Endodermal cell (in vitro differentiated cells): ENCODE measurements around the gene WWP2. TPM values are rescaled to one million over a fixed set of nuclear protein-coding genes. Genes with fewer than 3 reads are reported as not detected.
"Not testable (repeated sequence)": the region's sequence is repeated elsewhere in the genome, so short reads cannot be mapped to it uniquely, and the experiment has no call there.

Experiments used
- DNase-seq: peaks from one replicate; pipeline ENCODE4 v3.0.0-alpha.2; 2017
- H3K27ac ChIP-seq: 2 replicates; pipeline ENCODE4 v1.5.1; 2013; ENCODE audit warnings: mild to moderate bottlenecking, low read depth, low read length, moderate library complexity
- H3K27me3 ChIP-seq: 2 replicates; pipeline ENCODE4 v1.6.1; 2013; ENCODE audit warnings: mild to moderate bottlenecking, low read length, moderate library complexity; ENCODE audit not compliant: insufficient read depth, control insufficient read depth, poor library complexity, severe bottlenecking
- H3K36me3 ChIP-seq: 2 replicates; pipeline ENCODE4 v1.7.0; 2013; ENCODE audit warnings: mild to moderate bottlenecking, low read length, moderate library complexity; ENCODE audit not compliant: control insufficient read depth, insufficient read depth
- H3K4me1 ChIP-seq: one replicate; pipeline ENCODE4 v1.7.0; 2013; ENCODE audit warnings: low read length; ENCODE audit not compliant: control insufficient read depth, insufficient read depth
- H3K4me3 ChIP-seq: 2 replicates; pipeline ENCODE4 v1.5.1; 2013; ENCODE audit warnings: mild to moderate bottlenecking, low read length, moderate library complexity
- H3K9ac ChIP-seq: 2 replicates; pipeline ENCODE4 v1.6.1; 2013; ENCODE audit warnings: mild to moderate bottlenecking, low read length, moderate library complexity; ENCODE audit not compliant: poor library complexity, severe bottlenecking; ENCODE audit errors: extremely low read depth
- H3K9me3 ChIP-seq: 2 replicates; pipeline ENCODE4 v1.6.1; 2013; ENCODE audit warnings: mild to moderate bottlenecking, low read length, moderate library complexity; ENCODE audit not compliant: control insufficient read depth
- H3K27ac Mint-ChIP-seq: 2 replicates; pipeline ENCODE4 v1.8.0; 2020; ENCODE audit warnings: mixed read lengths
- H3K27me3 Mint-ChIP-seq: 2 replicates; pipeline ENCODE4 v1.8.0; 2021; ENCODE audit warnings: mild to moderate bottlenecking, mixed read lengths; ENCODE audit not compliant: insufficient read depth
- H3K36me3 Mint-ChIP-seq: 2 replicates; pipeline ENCODE4 v1.8.0; 2020; ENCODE audit warnings: low read depth, mixed read lengths
- H3K4me1 Mint-ChIP-seq: 2 replicates; pipeline ENCODE4 v1.8.0; 2020; ENCODE audit warnings: mixed read lengths
- H3K4me3 Mint-ChIP-seq: 2 replicates; pipeline ENCODE4 v1.8.0; 2020; ENCODE audit warnings: mild to moderate bottlenecking, moderate library complexity, mixed read lengths
- H3K9me3 Mint-ChIP-seq: 2 replicates; pipeline ENCODE4 v1.8.0; 2020; ENCODE audit warnings: mild to moderate bottlenecking, mixed read lengths
- WGBS, 2 experiments: methylation state at CpG; one replicate each; pipeline versions ENCODE4 v1.1.5 to v1.1.7; 2013; ENCODE audit warnings: missing lambda C conversion rate in 2 of 2, mixed read lengths in 1 of 2; ENCODE audit not compliant: insufficient coverage in 1 of 2, insufficient read length in 1 of 2; 5-methylcytosine and 5-hydroxymethylcytosine counted together
- total RNA-seq, 2 donors: library from RNA; stranded (reverse); fragmentation: NEBNext Ultra II Directional in 1 of 2; extraction: Animal tissue kit (Norgen Biotek cat#: 25700) in 1 of 2; gene quantifications; 2 replicates in 1 of 2; 3 replicates in 1 of 2; pipeline ENCODE4 v1.2.1, GENCODE V29; 2021
- TF ChIP-seq, protein P1 (sequence below): fragments of 200-600 bp; sonication (generic); conservative IDR thresholded peaks from 2 replicates; pipeline ENCODE4 v1.5.0; 2021; ENCODE audit warnings: antibody characterized with exemption, mild to moderate bottlenecking

WWP2 gene
- total RNA-seq, 2 donors from 2014 or later: 42.3 to 50.0 TPM

GRCh38 chr16:69851491-69852240 lies 89.5 kb downstream of the WWP2 start:
- Histone ChIP-seq H3K4me3 (no peak overlapping the region), H3K4me1 (no peaks in the 10 kb centered on the region), H3K27ac (no peak overlapping the region), H3K9me3 (peaks cover 2% of the 10 kb centered on the region), H3K9ac (no peak overlapping the region), H3K36me3 (peaks cover 5% of the 10 kb centered on the region), H3K27me3 (no peaks in the 10 kb centered on the region)
- TF ChIP-seq, protein P1, sequence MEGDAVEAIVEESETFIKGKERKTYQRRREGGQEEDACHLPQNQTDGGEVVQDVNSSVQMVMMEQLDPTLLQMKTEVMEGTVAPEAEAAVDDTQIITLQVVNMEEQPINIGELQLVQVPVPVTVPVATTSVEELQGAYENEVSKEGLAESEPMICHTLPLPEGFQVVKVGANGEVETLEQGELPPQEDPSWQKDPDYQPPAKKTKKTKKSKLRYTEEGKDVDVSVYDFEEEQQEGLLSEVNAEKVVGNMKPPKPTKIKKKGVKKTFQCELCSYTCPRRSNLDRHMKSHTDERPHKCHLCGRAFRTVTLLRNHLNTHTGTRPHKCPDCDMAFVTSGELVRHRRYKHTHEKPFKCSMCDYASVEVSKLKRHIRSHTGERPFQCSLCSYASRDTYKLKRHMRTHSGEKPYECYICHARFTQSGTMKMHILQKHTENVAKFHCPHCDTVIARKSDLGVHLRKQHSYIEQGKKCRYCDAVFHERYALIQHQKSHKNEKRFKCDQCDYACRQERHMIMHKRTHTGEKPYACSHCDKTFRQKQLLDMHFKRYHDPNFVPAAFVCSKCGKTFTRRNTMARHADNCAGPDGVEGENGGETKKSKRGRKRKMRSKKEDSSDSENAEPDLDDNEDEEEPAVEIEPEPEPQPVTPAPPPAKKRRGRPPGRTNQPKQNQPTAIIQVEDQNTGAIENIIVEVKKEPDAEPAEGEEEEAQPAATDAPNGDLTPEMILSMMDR: no peak
- no peak overlapping the region for H3K27ac Mint-ChIP-seq
- no peak for DNase-seq
- 93% methylated on average over 5 to 10 of the region's 13 CpGs for WGBS, 2 experiments
- H3K36me3 Mint-ChIP-seq: peaks cover 39% of the 10 kb centered on the region
- no peaks in the 10 kb centered on the region for H3K27me3 Mint-ChIP-seq
- H3K4me3 Mint-ChIP-seq: no peak overlapping the region
- no peaks in the 10 kb centered on the region for H3K4me1 Mint-ChIP-seq
- H3K9me3 Mint-ChIP-seq: peaks cover 1% of the 10 kb centered on the region

GRCh38 chr16:69852815-69853214 lies 90.7 kb downstream of the WWP2 start:
- no peaks in the 10 kb centered on the region for H3K27me3 ChIP-seq
- no peak overlapping the region for H3K27ac ChIP-seq
- Mint-ChIP-seq H3K27ac (no peak overlapping the region), H3K27me3 (no peaks in the 10 kb centered on the region), H3K4me1 (no peaks in the 10 kb centered on the region), H3K4me3 (no peak overlapping the region), H3K9me3 (peaks cover 7% of the 10 kb centered on the region), H3K36me3 (peaks cover 43% of the 10 kb centered on the region)
- H3K9me3 ChIP-seq: peaks cover 6% of the 10 kb centered on the region
- H3K4me3 ChIP-seq: no peak overlapping the region
- DNase-seq: no peak
- 67 to 68% methylated on average over 4 of the region's 4 CpGs for WGBS, 2 experiments
- H3K4me1 ChIP-seq: no peaks in the 10 kb centered on the region
- no peak overlapping the region for H3K9ac ChIP-seq
- TF ChIP-seq, protein P1: no peak
- peaks cover 4% of the 10 kb centered on the region for H3K36me3 ChIP-seq

DNA sequence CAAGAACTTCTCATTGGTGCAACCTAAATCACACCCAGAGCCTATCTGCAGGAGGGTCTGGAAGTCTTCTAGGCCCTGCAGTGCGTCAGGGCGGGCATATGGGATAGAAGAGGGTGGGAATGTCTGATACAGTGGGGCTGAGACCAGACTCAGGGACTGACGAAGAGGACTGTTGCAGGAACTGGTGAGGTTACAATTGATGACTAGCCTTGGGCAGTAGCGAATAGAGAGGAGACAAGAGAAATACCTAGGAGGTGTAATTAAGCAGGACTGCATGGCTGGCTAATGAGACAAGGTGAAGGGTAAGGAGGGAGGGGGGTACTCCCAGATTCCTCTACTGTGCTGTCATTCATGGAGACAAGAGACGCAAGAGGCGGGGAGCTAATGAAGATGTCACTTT lies 91.3 kb downstream of the WWP2 start:
- H3K9me3 Mint-ChIP-seq: peaks cover 7% of the 10 kb centered on the region

DNA sequence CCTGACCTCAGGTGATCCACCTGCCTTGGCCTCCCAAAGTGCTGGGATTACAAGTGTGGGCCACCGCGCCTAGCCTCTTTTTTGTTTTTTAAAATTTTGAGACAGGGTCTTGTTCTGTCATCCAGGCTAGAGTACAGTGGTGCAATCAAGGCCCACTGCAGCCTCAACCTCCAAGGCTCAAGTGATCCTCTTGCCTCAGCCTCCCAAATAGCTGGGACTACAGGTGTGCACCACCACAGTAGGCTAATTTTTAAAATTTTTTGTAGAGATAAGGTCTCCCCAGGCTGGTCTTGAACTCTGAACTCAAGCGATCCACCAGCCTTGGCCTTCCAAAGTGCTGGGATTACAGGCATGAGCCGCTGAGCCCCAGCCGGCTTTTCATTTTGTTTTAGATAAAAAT lies 92.6 kb downstream of the WWP2 start:
- not testable (repeated sequence) for H3K4me3 Mint-ChIP-seq, H3K9me3 Mint-ChIP-seq, H3K4me1 Mint-ChIP-seq, H3K27ac Mint-ChIP-seq, H3K9me3 ChIP-seq, H3K27me3 ChIP-seq, H3K4me3 ChIP-seq, H3K4me1 ChIP-seq, H3K9ac ChIP-seq, H3K27ac ChIP-seq, DNase-seq, H3K27me3 Mint-ChIP-seq, H3K36me3 ChIP-seq
- H3K36me3 Mint-ChIP-seq: peaks cover 41% of the 10 kb centered on the region
- 93% methylated on average over 2 to 4 of the region's 5 CpGs for WGBS, 2 experiments

More for the DNA sequence above, 91.3 kb downstream of the WWP2 start:
- no peak overlapping the region for H3K27ac Mint-ChIP-seq
- no peak overlapping the region for H3K4me3 ChIP-seq
- no peaks in the 10 kb centered on the region for H3K27me3 Mint-ChIP-seq
- DNase-seq: no peak
- TF ChIP-seq, protein P1: no peak
- peaks cover 5% of the 10 kb centered on the region for H3K36me3 ChIP-seq
- no peaks in the 10 kb centered on the region for H3K4me1 ChIP-seq
- H3K4me1 Mint-ChIP-seq: no peaks in the 10 kb centered on the region
- H3K9ac ChIP-seq: no peak overlapping the region
- no peaks in the 10 kb centered on the region for H3K27me3 ChIP-seq
- H3K36me3 Mint-ChIP-seq: peaks cover 43% of the 10 kb centered on the region
- no peak overlapping the region for H3K27ac ChIP-seq
- peaks cover 6% of the 10 kb centered on the region for H3K9me3 ChIP-seq
- no peak overlapping the region for H3K4me3 Mint-ChIP-seq
- WGBS, 2 experiments: 90 to 92% methylated on average over 6 of the region's 6 CpGs
